ENCODE measurements around the gene USP47. TPM values are rescaled to one million over a fixed set of nuclear protein-coding genes. Genes with fewer than 3 reads are reported as not detected.

Gene USP47
- total RNA-seq, 1 experiment from 2014 or later = 39.2 TPM

DNA sequence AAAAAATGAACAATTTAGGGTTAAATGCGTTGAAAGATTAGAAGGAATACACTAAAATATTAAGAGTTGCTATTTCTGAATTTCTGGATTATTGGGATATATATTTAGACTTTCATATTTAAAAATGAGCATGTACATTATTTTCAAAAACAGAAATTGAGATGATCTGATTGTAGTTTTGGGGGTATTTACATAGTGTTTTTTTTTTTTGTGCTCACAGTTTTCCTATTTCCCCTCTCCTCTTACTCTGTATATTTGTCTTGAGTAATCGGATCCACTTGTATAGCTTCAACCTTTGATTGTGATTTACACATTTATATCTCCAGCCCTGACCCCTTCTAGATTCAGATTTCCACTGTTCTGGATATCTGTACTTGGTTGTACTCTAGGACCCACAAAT is 5.3 kb downstream of the USP47 start:
- DNase-seq (ENCODE audit: low read depth, low spot score) (no peak), ATAC-seq (no peak)
- in situ Hi-C loops (cut with HindIII; ENCODE audit: low pct_unique_long_range_greater_than_20kb, low sequenced_read_pairs) (no loop called here), intact Hi-C loops (cut with micrococcal nuclease; ENCODE audit: unreplicated experiment) (no loop called here)
- no TSS peak for BruUV-seq (replicated peaks)
- Histone ChIP-seq H3K36me3 (ENCODE audit: control insufficient read depth, insufficient read depth, low read length) (no peaks in the 10 kb centered on the region; the same call in 1 of the 2 replicates), H3K27me3 (ENCODE audit: control insufficient read depth, insufficient read depth, low read length) (no peaks in the 10 kb centered on the region), H3K27ac (ENCODE audit: low read length) (no peak overlapping the region), H3K9me3 (ENCODE audit: control insufficient read depth, insufficient read depth, low read depth, low read length) (no peaks in the 10 kb centered on the region), H3K4me1 (ENCODE audit: control insufficient read depth, insufficient read depth, low read length) (peaks cover 52% of the 10 kb centered on the region), H3K4me3 (ENCODE audit: low read depth in 2 of 2, low read length in 2 of 2) (no peak overlapping the region)
- CTCF ChIA-PET = no interaction called here
- POLR2A ChIA-PET = interaction anchor here (0.6 kb wide), 1 partner anchor 351 kb away, joined by 3 read pairs; no protein-coding TSS in a partner anchor
- TF ChIP-seq, protein P1, sequence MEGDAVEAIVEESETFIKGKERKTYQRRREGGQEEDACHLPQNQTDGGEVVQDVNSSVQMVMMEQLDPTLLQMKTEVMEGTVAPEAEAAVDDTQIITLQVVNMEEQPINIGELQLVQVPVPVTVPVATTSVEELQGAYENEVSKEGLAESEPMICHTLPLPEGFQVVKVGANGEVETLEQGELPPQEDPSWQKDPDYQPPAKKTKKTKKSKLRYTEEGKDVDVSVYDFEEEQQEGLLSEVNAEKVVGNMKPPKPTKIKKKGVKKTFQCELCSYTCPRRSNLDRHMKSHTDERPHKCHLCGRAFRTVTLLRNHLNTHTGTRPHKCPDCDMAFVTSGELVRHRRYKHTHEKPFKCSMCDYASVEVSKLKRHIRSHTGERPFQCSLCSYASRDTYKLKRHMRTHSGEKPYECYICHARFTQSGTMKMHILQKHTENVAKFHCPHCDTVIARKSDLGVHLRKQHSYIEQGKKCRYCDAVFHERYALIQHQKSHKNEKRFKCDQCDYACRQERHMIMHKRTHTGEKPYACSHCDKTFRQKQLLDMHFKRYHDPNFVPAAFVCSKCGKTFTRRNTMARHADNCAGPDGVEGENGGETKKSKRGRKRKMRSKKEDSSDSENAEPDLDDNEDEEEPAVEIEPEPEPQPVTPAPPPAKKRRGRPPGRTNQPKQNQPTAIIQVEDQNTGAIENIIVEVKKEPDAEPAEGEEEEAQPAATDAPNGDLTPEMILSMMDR (IDR thresholded peaks at IDR 0.05) = no peak
- TF ChIP-seq POLR2AphosphoS5 (IDR thresholded peaks at IDR 0.05; ENCODE audit: low read depth, low read length) (no peak), SIN3A (IDR thresholded peaks at IDR 0.05; ENCODE audit: borderline replicate concordance, insufficient read depth, low read depth, low read length) (no peak), TCF7L2 (IDR thresholded peaks at IDR 0.05; ENCODE audit: low read depth, low read length) (no peak)
- TF ChIP-seq, protein P2, sequence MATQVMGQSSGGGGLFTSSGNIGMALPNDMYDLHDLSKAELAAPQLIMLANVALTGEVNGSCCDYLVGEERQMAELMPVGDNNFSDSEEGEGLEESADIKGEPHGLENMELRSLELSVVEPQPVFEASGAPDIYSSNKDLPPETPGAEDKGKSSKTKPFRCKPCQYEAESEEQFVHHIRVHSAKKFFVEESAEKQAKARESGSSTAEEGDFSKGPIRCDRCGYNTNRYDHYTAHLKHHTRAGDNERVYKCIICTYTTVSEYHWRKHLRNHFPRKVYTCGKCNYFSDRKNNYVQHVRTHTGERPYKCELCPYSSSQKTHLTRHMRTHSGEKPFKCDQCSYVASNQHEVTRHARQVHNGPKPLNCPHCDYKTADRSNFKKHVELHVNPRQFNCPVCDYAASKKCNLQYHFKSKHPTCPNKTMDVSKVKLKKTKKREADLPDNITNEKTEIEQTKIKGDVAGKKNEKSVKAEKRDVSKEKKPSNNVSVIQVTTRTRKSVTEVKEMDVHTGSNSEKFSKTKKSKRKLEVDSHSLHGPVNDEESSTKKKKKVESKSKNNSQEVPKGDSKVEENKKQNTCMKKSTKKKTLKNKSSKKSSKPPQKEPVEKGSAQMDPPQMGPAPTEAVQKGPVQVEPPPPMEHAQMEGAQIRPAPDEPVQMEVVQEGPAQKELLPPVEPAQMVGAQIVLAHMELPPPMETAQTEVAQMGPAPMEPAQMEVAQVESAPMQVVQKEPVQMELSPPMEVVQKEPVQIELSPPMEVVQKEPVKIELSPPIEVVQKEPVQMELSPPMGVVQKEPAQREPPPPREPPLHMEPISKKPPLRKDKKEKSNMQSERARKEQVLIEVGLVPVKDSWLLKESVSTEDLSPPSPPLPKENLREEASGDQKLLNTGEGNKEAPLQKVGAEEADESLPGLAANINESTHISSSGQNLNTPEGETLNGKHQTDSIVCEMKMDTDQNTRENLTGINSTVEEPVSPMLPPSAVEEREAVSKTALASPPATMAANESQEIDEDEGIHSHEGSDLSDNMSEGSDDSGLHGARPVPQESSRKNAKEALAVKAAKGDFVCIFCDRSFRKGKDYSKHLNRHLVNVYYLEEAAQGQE (IDR thresholded peaks at IDR 0.05; ENCODE audit: insufficient read depth in 1 of 2, low read depth in 2 of 2, low read length in 1 of 2) = no peak

DNA sequence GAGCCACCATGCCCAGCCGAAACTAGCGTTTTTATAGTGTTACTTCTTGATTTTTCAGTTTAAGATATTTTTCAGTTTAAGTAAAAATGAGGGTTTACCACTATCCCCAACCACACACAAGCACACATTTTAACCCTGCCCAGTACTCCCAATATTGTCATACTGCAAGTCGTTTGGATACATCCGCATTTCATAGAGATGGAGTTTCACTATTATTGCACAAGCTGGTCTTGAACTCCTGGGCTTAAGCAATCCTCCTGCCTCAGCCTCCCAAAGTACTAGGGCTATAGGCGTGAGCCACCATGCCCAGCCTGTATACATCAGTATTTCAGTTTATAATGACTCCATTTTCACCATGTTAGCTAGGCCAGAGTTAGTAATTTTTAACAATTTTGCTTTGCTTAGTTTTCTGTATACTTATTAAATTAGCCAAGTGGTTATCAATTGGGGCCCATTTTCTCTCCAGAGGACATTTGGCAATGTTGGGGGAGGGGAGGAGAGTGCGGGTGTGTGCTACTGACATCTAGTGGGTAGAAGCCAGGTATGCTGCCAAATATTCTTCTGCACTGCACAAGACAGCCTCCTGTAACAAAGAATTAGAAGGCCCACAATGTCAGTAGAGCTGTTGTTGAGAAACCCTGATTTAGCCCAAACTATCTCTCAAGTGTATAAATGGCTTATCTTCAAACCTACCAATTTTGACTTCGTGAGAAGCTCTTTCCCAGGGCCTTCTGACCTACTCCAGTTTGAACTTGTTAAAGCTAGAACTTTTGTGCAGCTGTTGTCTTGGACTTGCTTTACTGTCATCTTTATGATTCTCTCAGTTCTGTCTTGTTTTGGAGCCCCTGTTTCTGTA is 7.3 kb downstream of the USP47 start:
- H3K27me3 ChIP-seq (ENCODE audit: control insufficient read depth, insufficient read depth, low read length) = no peaks in the 10 kb centered on the region
- TF ChIP-seq, protein P2 (IDR thresholded peaks at IDR 0.05; ENCODE audit: insufficient read depth in 1 of 2, low read depth in 2 of 2, low read length in 1 of 2) = no peak
- TF ChIP-seq, protein P1 (IDR thresholded peaks at IDR 0.05) = peak; percentile 90
- H3K4me3 ChIP-seq (ENCODE audit: low read depth in 2 of 2, low read length in 2 of 2) = no peak overlapping the region
- ChIA-PET CTCF (no interaction called here), POLR2A (interaction anchor here (0.6 to 1.2 kb wide), 2 partner anchors 8 to 75 kb away, joined by 3 to 4 read pairs; no protein-coding TSS in a partner anchor)
- ATAC-seq (peak; percentile 89), DNase-seq (ENCODE audit: low read depth, low spot score) (no peak)
- no peak overlapping the region for H3K27ac ChIP-seq (ENCODE audit: low read length)
- intact Hi-C loops (cut with micrococcal nuclease; ENCODE audit: unreplicated experiment) (no loop called here), in situ Hi-C loops (cut with HindIII; ENCODE audit: low pct_unique_long_range_greater_than_20kb, low sequenced_read_pairs) (no loop called here)
- peaks cover 48% of the 10 kb centered on the region for H3K4me1 ChIP-seq (ENCODE audit: control insufficient read depth, insufficient read depth, low read length)
- no peaks in the 10 kb centered on the region for H3K9me3 ChIP-seq (ENCODE audit: control insufficient read depth, insufficient read depth, low read depth, low read length)
- BruUV-seq (replicated peaks) = no TSS peak
- H3K36me3 ChIP-seq (ENCODE audit: control insufficient read depth, insufficient read depth, low read length) = no peaks in the 10 kb centered on the region

All from Panc1 (cell line).